Retinal pigment epithelial cell (primary cell): Measurements from ENCODE around the gene FCHSD2.

Source experiments
- DNase-seq: peaks from one replicate; pipeline ENCODE4 v3.0.0-alpha.2; 2010; ENCODE audit warnings: low read depth
- H3K4me3 ChIP-seq: 2 replicates; pipeline ENCODE4 v1.5.1; 2011; ENCODE audit warnings: mild to moderate bottlenecking, low read length, control low read depth, moderate library complexity
- TF ChIP-seq, protein P1 (sequence below): conservative IDR thresholded peaks from 2 replicates; pipeline ENCODE4 v1.5.1; 2011; ENCODE audit warnings: low read depth, low read length, control low read depth, inconsistent platforms

FCHSD2 gene

DNA sequence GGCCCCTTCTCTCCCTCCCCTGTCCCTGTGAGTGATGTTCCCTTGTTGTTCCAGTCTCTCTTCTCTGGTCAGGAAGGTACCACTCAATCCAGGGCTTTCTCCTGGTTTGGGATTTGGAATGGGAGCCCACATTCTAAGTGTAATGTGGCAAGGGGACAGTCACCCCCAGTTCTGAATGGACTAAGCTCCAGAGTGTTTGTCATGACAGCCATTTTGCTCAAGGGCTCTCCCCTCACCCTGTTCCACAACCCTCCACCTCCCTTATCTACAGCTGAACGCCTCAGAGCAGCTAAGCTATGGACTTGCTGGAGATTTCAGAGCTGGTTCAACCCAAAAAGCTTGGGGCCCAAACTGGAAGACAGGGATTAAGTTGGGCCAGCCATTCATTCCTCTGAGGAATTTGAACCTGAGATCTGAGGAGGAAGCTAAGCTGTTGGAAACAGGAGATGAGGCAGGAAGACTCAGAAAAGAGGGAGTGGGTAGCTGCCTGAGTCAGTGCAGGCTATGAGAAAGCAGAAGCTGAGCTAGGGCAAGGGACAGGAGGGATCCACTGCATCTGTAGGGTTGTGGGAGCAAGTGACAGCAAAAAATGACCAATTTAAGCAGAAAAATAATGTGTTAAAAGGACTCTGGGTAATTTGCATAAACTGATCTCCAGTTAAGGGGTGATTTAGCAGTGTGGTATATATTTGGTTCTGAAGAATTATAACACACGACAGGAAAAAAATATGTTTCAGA, 22.9 kb upstream of the FCHSD2 start:
- H3K4me3 ChIP-seq, result no peak overlapping the region
- no peak for DNase-seq
- TF ChIP-seq, protein P1, sequence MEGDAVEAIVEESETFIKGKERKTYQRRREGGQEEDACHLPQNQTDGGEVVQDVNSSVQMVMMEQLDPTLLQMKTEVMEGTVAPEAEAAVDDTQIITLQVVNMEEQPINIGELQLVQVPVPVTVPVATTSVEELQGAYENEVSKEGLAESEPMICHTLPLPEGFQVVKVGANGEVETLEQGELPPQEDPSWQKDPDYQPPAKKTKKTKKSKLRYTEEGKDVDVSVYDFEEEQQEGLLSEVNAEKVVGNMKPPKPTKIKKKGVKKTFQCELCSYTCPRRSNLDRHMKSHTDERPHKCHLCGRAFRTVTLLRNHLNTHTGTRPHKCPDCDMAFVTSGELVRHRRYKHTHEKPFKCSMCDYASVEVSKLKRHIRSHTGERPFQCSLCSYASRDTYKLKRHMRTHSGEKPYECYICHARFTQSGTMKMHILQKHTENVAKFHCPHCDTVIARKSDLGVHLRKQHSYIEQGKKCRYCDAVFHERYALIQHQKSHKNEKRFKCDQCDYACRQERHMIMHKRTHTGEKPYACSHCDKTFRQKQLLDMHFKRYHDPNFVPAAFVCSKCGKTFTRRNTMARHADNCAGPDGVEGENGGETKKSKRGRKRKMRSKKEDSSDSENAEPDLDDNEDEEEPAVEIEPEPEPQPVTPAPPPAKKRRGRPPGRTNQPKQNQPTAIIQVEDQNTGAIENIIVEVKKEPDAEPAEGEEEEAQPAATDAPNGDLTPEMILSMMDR, result no peak

DNA sequence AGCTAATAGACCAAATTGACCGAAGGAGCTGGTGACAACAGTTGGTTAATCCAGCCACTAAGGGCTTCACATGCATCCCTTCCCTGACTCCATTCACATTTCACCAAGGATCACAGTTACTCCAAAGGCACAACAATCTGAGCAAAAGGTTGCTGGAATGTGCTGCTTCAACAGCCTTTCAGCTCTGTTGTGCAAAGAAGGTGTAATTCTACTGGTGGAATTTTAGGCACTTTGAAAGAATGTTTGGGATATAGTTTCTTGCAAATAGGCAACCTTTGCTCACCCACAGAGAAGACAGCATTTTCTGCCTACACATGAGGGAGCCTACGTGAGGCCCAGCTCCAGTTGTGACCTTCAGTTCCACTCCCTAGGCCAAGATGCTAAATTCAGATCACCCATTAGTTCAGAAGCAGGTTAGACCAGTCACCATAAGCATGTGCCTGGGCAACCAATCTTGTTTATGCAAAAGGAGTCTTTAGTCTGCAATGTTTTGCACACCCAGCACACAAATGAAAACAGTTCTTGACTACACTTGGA, 21.6 kb upstream of the FCHSD2 start:
- DNase-seq, result no peak
- H3K4me3 ChIP-seq, result no peak overlapping the region
- TF ChIP-seq, protein P1, result no peak

DNA sequence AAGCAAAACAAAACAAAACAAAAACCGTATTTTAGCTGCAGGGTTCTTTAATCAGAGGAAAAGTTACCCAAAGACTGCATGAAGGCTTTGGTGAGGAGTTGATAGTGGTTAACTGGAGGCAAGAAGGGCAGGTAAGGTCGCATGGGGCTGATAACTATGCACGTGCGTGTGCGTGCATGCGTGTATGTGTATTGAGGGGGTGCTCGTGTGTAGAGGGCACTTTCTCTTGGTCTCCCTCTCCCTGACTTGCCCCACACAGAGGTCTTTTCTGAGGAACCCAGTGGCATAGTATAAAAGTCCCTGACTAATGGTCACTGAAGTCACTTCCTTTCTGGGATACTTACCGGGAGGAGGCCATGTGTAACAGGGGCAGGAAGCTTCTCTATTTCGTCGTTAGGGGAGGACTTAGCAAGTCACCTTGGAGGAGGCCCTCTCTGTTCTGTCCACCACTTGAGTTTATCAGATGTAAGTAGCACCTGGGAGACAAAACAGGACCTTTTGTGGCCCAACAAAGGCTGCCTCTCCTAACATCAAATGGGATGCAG, 20.1 kb upstream of the FCHSD2 start:
- TF ChIP-seq, protein P1, result no peak
- DNase-seq, result no peak
- H3K4me3 ChIP-seq, result no peak overlapping the region

DNA sequence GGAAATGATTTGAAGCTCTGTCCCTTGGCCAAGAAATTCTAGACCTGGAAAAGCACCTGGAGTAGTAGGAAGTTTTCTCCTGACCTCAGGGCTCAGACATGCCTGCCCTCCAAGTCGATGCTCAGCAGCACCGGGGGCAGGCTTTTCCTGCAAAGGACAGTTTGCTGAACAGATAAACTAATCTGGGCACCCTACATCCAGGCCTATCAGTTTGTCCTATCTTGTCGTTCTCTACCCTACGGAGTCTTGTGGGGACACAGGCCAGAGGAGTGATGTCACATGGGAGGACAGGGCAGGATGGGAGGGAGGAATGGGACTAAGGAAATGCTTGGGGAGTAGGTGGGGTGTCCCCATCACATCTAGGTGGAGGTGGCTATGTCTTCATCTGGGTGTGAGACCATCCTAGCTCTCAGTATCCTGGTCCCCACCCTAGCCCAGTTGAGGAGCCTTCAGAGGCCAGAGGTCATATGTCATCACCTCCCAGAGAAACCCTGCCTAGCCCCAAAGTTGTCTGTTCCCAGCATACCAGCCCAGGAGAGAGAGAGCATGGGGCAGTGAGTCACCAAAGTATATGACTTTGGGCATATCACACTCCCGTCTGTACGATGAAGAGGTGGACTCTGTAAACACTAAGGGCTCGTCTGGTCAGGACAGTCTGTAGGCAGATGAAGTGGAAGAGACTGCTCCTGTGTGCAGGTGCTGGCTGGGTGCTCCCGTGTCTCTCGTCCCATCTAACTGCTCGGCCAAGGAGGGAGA, 18.1 kb upstream of the FCHSD2 start:
- no peak overlapping the region for H3K4me3 ChIP-seq
- TF ChIP-seq, protein P1, result no peak
- no peak for DNase-seq

DNA sequence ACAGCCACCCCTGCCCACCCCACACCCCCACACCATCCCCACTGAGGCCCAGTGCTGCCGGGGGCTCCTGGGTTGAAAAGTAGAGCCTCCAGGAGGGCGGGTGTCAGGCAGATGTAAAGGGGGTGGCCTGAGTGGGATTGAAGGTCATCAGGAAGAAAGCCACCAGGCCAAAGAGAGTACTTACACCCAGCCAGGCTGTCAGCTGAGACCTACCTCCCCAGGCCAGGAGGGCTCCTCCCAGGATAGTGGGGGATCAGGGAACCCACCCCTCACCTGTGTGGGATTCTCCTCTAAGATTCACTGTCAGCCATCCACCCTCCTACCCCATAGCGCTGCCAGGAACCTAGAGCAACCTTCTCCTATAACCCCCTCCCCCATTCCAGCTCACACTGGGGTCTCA, 17.2 kb upstream of the FCHSD2 start:
- H3K4me3 ChIP-seq, result no peak overlapping the region
- TF ChIP-seq, protein P1, result no peak
- no peak for DNase-seq

DNA sequence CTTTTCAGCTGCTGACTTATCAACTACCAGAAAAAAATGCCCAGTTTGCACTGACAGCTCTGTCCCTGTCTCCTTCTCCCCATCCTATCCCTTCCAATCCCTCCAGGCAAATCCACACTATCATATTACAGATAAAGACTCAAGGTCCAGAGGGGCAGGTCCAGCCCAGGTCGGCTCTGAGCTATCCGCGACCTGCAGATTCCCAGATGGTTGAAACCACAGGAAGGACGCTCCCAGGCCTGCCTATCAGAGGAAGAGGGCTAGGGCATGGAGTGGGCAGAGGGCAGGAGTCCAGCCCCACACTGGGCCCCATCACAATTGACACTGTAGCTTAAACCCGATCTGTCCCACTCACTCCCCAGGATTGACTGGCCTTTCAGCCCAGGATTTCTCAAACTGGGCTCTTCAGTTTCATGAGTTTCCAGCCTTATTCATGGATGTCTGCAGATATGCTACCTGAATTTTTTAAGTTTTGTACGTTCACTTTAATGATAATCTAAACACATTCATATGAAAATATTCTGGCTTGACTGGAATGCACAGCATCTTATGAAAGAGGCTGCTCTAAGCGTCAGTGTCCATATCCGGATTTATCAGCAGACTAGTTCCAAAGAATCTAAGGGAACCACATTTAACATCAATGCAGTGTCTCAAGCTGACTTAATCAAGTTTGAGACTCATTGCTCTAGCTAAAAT, 16.4 kb upstream of the FCHSD2 start:
- DNase-seq, result no peak
- TF ChIP-seq, protein P1, result no peak

More for the DNA sequence above, 16.4 kb upstream of the FCHSD2 start:
- no peak overlapping the region for H3K4me3 ChIP-seq
